K562 (cell line): ENCODE data around the gene ARL14. TPM values are rescaled to one million over a fixed set of nuclear protein-coding genes. Genes with fewer than 3 reads are reported as not detected.

Source experiments
- ATAC-seq: fragments of 200-7000 bp; cut with Tn5 transposase; 3 replicates; pipeline ENCODE4 v1.9.1; 2020; ENCODE audit warnings: moderate library complexity
- BruUV-seq: library from RNA; stranded (reverse); fragments of 400-500 nt; replicated peaks from 2 replicates; lab custom pipeline; 2021; lab: Mats Ljungman, UMichigan
- CTCF ChIA-PET: fragments of 300-600 bp; formaldehyde crosslinking; extraction: SDS; loops from one replicate; lab custom pipeline; 2021; ENCODE audit warnings: low intra/inter-chr PET ratio; lab: Yijun Ruan, JAX
- POLR2A ChIA-PET: fragments of 300-600, 350-650 bp; sonication (Branson Sonifier 250); formaldehyde crosslinking; extraction: SDS; loops from one replicate; lab custom pipeline; 2021; ENCODE audit warnings: antibody characterized with exemption, inconsistent platforms; lab: Yijun Ruan, JAX
- DNase-seq, 4 experiments: peaks; one replicate each; pipeline versions ENCODE4 v3.0.0 to v3.0.0-alpha.2; 2011 to 2018; ENCODE audit warnings: low spot score in 3 of 4, mixed read lengths in 3 of 4; ENCODE audit errors: extremely low read depth in 1 of 4
- FAIRE-seq: peaks from 2 replicates; lab custom pipeline; 2011; peaks lifted over from hg19 to GRCh38; lab: Jason Lieb, UNC
- H2AFZ ChIP-seq: 2 replicates; pipeline ENCODE4 v1.6.0; 2011; ENCODE audit warnings: low read depth, low read length, control low read depth, inconsistent platforms
- H3K27ac ChIP-seq: fragments of 200-600 bp; 3 replicates; pipeline ENCODE4 v1.8.0; 2011; ENCODE audit warnings: low read depth, mild to moderate bottlenecking, control low read depth, inconsistent platforms, low read length, moderate library complexity, mixed read lengths; ENCODE audit errors: extremely low read depth
- H3K27me3 ChIP-seq, 2 experiments: fragments of 300-600 bp in 1 of 2; 2 replicates in 1 of 2; 3 replicates in 1 of 2; pipeline versions ENCODE4 v1.6.0 to v1.8.0; 2011; ENCODE audit warnings: inconsistent platforms in 2 of 2, low read length in 2 of 2, mild to moderate bottlenecking in 1 of 2, mixed read lengths in 1 of 2, moderate library complexity in 1 of 2; ENCODE audit not compliant: control insufficient read depth in 2 of 2, insufficient read depth in 2 of 2
- H3K36me3 ChIP-seq: fragments of 300-600 bp; 3 replicates; pipeline ENCODE4 v1.8.0; 2011; ENCODE audit warnings: mild to moderate bottlenecking, low read length, inconsistent platforms; ENCODE audit not compliant: control insufficient read depth, insufficient read depth
- H3K4me1 ChIP-seq, 2 experiments: fragments of 200-600 bp in 1 of 2; replicated peaks in 1 of 2; 2 replicates in 1 of 2; 3 replicates in 1 of 2; pipeline versions ENCODE4 v1.5.1 to v1.8.0; 2011; ENCODE audit warnings: inconsistent platforms in 2 of 2, low read length in 2 of 2, mild to moderate bottlenecking in 1 of 2, mixed read lengths in 1 of 2, moderate library complexity in 1 of 2; ENCODE audit not compliant: control insufficient read depth in 2 of 2, insufficient read depth in 2 of 2
- H3K4me2 ChIP-seq: 2 replicates; pipeline ENCODE4 v1.6.1; 2011; ENCODE audit warnings: low read length, control low read depth, inconsistent platforms, mixed read lengths; ENCODE audit not compliant: insufficient read depth
- H3K4me3 ChIP-seq: fragments of 200-600 bp; sonication (generic), shearing (Covaris generic); 2 replicates; pipeline ENCODE4 v1.5.1; 2016; ENCODE audit warnings: control low read depth, inconsistent platforms
- H3K79me2 ChIP-seq: fragments of 200-600 bp; 3 replicates; pipeline ENCODE4 v1.8.0; 2011; ENCODE audit warnings: low read length, inconsistent platforms; ENCODE audit not compliant: control insufficient read depth, insufficient read depth
- H3K9ac ChIP-seq, 2 experiments: 2 replicates each; pipeline versions ENCODE4 v1.6.0 to v1.6.1; 2011; ENCODE audit warnings: low read depth in 2 of 2, low read length in 2 of 2, control low read depth in 1 of 2, inconsistent platforms in 1 of 2, mild to moderate bottlenecking in 1 of 2, mixed read lengths in 1 of 2; ENCODE audit not compliant: insufficient read depth in 1 of 2
- H3K9me1 ChIP-seq: one replicate; pipeline ENCODE4 v1.6.0; 2011; ENCODE audit warnings: inconsistent platforms, mild to moderate bottlenecking, low read length, moderate library complexity; ENCODE audit not compliant: control insufficient read depth, insufficient read depth
- H3K9me3 ChIP-seq: replicated peaks from 2 replicates; pipeline ENCODE4 v1.5.1; 2011; ENCODE audit warnings: low read depth, low read length, inconsistent platforms; ENCODE audit not compliant: control insufficient read depth, insufficient read depth
- H4K20me1 ChIP-seq: replicated peaks from 2 replicates; pipeline ENCODE4 v1.6.1; 2011; ENCODE audit warnings: low read length, inconsistent platforms, mixed read lengths; ENCODE audit not compliant: control insufficient read depth, insufficient read depth
- ELF4 ChIP-seq: fragments of 450-650 bp; formaldehyde crosslinking; IDR thresholded peaks from 2 replicates; pipeline ENCODE4 v1.4.0; 2022; ENCODE audit warnings: missing genetic modification characterization
- MAFF ChIP-seq: IDR thresholded peaks from 2 replicates; pipeline ENCODE4 v1.6.1; 2012; ENCODE audit warnings: low read length, improper control_type of control experiment
- NR1H2 ChIP-seq: sonication (generic); formaldehyde crosslinking; IDR thresholded peaks from 2 replicates; pipeline ENCODE4 v1.4.0; 2020; ENCODE audit warnings: mild to moderate bottlenecking, missing genetic modification reagents
- SIRT6 ChIP-seq: IDR thresholded peaks from one replicate; pipeline ENCODE4 v1.6.1; 2012; ENCODE audit warnings: low read depth, mild to moderate bottlenecking, control low read depth, inconsistent platforms, low read length, moderate library complexity
- SIX5 ChIP-seq, 2 experiments: IDR thresholded peaks; 2 replicates each; pipeline ENCODE4 v1.6.1; 2011; ENCODE audit warnings: low read length in 2 of 2, borderline replicate concordance in 1 of 2, low read depth in 1 of 2, mild to moderate bottlenecking in 1 of 2, moderate library complexity in 1 of 2; ENCODE audit not compliant: insufficient read depth in 1 of 2
- TAF15 ChIP-seq: fragments of 200-400 bp; formaldehyde crosslinking; IDR thresholded peaks from 2 replicates; pipeline ENCODE4 v1.6.1; 2017; ENCODE audit warnings: mild to moderate bottlenecking, low read depth, low read length, moderate library complexity
- TCFL5 ChIP-seq: fragments of 250-450 bp; sonication (Bioruptor Pico); conservative IDR thresholded peaks from 2 replicates; pipeline ENCODE4 v1.6.1; 2021; ENCODE audit warnings: mild to moderate bottlenecking, moderate library complexity, matching md5 sums
- in situ Hi-C: fragments of 300-500 bp; cut with MboI; formaldehyde crosslinking; loops from 4 replicates; pipeline ENCODE4 v1.15.0; 2018; ENCODE audit warnings: inconsistent platforms, mixed read lengths
- intact Hi-C: fragments of 100-400 bp; cut with micrococcal nuclease; formaldehyde crosslinking; loops from 2 replicates; pipeline ENCODE4 v1.14.2; 2022
- polyA plus RNA-seq, 8 experiments: library from polyadenylated mRNA; depleted of rRNA in 4 of 8; stranded (reverse) in 5 of 8; unstranded in 3 of 8; fragments of >200 nt; fragmentation: Nextera tagmentation in 2 of 8; fragmentation: Illumina TruSeq in 1 of 8; extraction: Ambion mirVana in 2 of 8; extraction: Trizol in 1 of 8; gene quantifications; 2 replicates each; pipeline versions ENCODE4 v1.2.1 to v1.2.3, GENCODE V29; 2011 to 2014; ENCODE audit warnings: inconsistent platforms in 1 of 8, missing spikeins in 1 of 8
- total RNA-seq, 7 experiments: library from RNA; depleted of rRNA in 6 of 7; stranded (reverse); fragments of >200 nt in 6 of 7; fragmentation: Illumina TruSeq in 2 of 7; extraction: Trizol in 2 of 7; gene quantifications; 2 replicates each; pipeline versions ENCODE4 v1.2.1 to v1.2.3, GENCODE V29; 2011 to 2021; ENCODE audit warnings: low replicate concordance in 1 of 7
- TF ChIP-seq, protein P1 (sequence below): fragments of 250-450 bp; sonication (Bioruptor Pico); IDR thresholded peaks from 2 replicates; pipeline ENCODE4 v1.4.0; 2020
- TF ChIP-seq, protein P2 (sequence below): fragments of 250-450 bp; sonication (Bioruptor Pico); IDR thresholded peaks from 2 replicates; pipeline ENCODE4 v1.8.0; 2021; ENCODE audit warnings: borderline replicate concordance, mild to moderate bottlenecking, moderate library complexity; ENCODE audit not compliant: poor library complexity, severe bottlenecking
- TF ChIP-seq, protein P3 (sequence below): sonication (generic); formaldehyde crosslinking; IDR thresholded peaks from 2 replicates; pipeline ENCODE4 v1.4.0; 2020; ENCODE audit warnings: mild to moderate bottlenecking, missing genetic modification reagents
- TF ChIP-seq, protein P4 (sequence below): fragments of 450-650 bp; IDR thresholded peaks from 2 replicates; pipeline ENCODE4 v1.6.1; 2017; ENCODE audit warnings: mild to moderate bottlenecking, moderate library complexity

Gene ARL14
- total and polyA plus RNA-seq, 9 of the 15 experiments (the other 6 are each of a cell fraction or from before 2014, with no cell fraction given), result not detected

DNA sequence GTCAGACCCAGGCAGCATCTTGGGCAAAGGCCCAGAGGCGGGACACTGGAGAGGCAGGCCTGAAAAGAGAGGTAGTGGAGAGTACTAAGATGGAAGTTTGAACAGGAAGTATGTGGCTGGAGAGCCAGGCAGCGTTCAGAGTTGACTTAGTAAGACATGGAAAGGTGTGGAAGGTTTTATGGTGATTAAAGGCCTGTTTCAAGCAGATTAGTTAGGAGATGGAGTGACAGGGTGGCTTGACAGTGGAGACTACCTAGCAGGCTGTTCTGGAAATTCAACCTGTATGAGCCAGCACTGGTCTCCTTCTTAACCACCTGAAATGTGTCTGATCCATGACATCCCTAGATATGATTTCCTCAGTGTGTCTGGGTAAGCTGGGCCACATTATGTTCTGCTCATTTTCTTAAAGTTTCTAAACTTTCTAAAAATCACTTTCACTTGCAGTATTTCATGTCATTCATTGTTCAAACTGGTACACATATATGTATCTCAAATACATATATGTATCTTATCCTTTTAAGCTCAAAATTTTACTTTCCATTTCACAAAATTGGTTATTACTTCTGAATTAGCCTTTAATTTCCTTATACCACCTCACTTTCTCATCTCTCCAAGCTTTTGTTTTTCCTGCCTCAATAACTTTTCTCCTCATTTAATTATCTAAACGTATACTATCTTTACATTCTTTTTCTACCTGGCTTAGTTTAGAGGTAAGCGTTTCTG, 43.4 kb upstream of the ARL14 start (continued):
- TF ChIP-seq, protein P1, sequence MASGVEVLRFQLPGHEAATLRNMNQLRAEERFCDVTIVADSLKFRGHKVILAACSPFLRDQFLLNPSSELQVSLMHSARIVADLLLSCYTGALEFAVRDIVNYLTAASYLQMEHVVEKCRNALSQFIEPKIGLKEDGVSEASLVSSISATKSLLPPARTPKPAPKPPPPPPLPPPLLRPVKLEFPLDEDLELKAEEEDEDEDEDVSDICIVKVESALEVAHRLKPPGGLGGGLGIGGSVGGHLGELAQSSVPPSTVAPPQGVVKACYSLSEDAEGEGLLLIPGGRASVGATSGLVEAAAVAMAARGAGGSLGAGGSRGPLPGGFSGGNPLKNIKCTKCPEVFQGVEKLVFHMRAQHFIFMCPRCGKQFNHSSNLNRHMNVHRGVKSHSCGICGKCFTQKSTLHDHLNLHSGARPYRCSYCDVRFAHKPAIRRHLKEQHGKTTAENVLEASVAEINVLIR (CRISPR knock-in tag), result no peak
- TF ChIP-seq ELF4 (CRISPR knock-in tag) (no peak), TAF15 (no peak)
- TF ChIP-seq, all 486 proteins: peak for 0

DNA sequence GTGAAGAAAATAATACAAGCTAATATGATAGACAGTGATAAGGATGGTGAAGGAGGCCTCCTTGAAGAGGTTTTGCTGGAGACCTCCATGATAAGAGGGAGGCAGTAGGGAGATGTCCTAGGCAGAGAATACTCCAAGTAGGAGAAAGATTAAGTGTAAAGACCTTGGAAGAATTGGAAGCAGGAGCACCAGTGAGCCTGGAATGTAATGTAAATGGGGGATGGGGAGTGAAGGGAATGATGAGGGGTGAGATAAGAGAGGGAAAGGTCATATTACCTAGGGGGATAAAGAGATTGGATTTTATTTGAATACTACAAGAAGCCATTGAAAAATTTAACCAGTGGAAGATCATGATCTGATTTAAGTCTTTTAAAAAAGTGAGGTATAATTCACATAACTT, 41.7 kb upstream of the ARL14 start:
- POLR2A ChIA-PET, result no interaction called here
- Histone ChIP-seq H3K4me3 (no peak overlapping the region), H4K20me1 (no peaks in the 10 kb centered on the region), H3K27ac (no peak overlapping the region), H3K9me3 (no peaks in the 10 kb centered on the region), H3K9me1 (no peaks in the 10 kb centered on the region), H3K9ac (no peak overlapping the region), H3K27me3 (no peaks in the 10 kb centered on the region; a peak in 1 of 5 replicates), H3K36me3 (no peaks in the 10 kb centered on the region), H3K4me2 (no peak overlapping the region), H2AFZ (no peak overlapping the region), H3K4me1 (no peaks in the 10 kb centered on the region), H3K79me2 (no peaks in the 10 kb centered on the region)
- ATAC-seq (no peak), FAIRE-seq (no peak), DNase-seq (no peak)
- in situ Hi-C loops, result no loop called here
- BruUV-seq, result no TSS peak
- intact Hi-C loops, result no loop called here
- CTCF ChIA-PET, result no interaction called here
- TF ChIP-seq, protein P2, sequence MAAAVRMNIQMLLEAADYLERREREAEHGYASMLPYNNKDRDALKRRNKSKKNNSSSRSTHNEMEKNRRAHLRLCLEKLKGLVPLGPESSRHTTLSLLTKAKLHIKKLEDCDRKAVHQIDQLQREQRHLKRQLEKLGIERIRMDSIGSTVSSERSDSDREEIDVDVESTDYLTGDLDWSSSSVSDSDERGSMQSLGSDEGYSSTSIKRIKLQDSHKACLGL (CRISPR knock-in tag), result no peak
- TF ChIP-seq NR1H2 (CRISPR knock-in tag), result no peak
- TF ChIP-seq, protein P3, sequence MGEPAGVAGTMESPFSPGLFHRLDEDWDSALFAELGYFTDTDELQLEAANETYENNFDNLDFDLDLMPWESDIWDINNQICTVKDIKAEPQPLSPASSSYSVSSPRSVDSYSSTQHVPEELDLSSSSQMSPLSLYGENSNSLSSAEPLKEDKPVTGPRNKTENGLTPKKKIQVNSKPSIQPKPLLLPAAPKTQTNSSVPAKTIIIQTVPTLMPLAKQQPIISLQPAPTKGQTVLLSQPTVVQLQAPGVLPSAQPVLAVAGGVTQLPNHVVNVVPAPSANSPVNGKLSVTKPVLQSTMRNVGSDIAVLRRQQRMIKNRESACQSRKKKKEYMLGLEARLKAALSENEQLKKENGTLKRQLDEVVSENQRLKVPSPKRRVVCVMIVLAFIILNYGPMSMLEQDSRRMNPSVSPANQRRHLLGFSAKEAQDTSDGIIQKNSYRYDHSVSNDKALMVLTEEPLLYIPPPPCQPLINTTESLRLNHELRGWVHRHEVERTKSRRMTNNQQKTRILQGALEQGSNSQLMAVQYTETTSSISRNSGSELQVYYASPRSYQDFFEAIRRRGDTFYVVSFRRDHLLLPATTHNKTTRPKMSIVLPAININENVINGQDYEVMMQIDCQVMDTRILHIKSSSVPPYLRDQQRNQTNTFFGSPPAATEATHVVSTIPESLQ (CRISPR knock-in tag), result no peak
- no peak for TF ChIP-seq MAFF
- no peak for TF ChIP-seq SIRT6
- no peak for TF ChIP-seq TCFL5 (CRISPR knock-in tag)
- no peak for TF ChIP-seq SIX5 (IDR thresholded peaks at IDR 0.05; ENCODE audit: borderline replicate concordance in 1 of 2, insufficient read depth in 1 of 2, low read depth in 1 of 2, low read length in 2 of 2)
- TF ChIP-seq, protein P4, sequence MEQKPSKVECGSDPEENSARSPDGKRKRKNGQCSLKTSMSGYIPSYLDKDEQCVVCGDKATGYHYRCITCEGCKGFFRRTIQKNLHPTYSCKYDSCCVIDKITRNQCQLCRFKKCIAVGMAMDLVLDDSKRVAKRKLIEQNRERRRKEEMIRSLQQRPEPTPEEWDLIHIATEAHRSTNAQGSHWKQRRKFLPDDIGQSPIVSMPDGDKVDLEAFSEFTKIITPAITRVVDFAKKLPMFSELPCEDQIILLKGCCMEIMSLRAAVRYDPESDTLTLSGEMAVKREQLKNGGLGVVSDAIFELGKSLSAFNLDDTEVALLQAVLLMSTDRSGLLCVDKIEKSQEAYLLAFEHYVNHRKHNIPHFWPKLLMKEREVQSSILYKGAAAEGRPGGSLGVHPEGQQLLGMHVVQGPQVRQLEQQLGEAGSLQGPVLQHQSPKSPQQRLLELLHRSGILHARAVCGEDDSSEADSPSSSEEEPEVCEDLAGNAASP, result no peak
